ENCODE measurements around the gene NPC2.

Gene NPC2

GRCh38 chr14:74522740-74523139 is 29.6 kb upstream of the NPC2 start:
- CTCF ChIA-PET: interaction anchor here (0.6 kb wide), 1 partner anchor 9 kb away, joined by 5 read pairs; no protein-coding TSS in a partner anchor
- TF ChIP-seq FOXM1 (IDR thresholded peaks at IDR 0.05; ENCODE audit: borderline replicate concordance): no peak
- no peak for TF ChIP-seq TARDBP (IDR thresholded peaks at IDR 0.05)
- TF ChIP-seq ELF4 (IDR thresholded peaks at IDR 0.05): no peak
- TF ChIP-seq CTBP1 (IDR thresholded peaks at IDR 0.05; ENCODE audit: borderline replicate concordance): no peak
- TF ChIP-seq ARNT (IDR thresholded peaks at IDR 0.05): no peak
- TF ChIP-seq FOXA1 (IDR thresholded peaks at IDR 0.05): no peak
- no peak for TF ChIP-seq L3MBTL2 (conservative IDR thresholded peaks at IDR 0.05)
- no peak for TF ChIP-seq SP1 (IDR thresholded peaks at IDR 0.05)
- TF ChIP-seq NFRKB (IDR thresholded peaks at IDR 0.05): no peak
- no peak for TF ChIP-seq ZNF384 (IDR thresholded peaks at IDR 0.05)
- no peak for TF ChIP-seq SUZ12 (IDR thresholded peaks at IDR 0.05)
- TF ChIP-seq BHLHE40 (IDR thresholded peaks at IDR 0.05; ENCODE audit: borderline replicate concordance): no peak
- no peak for TF ChIP-seq LEF1 (IDR thresholded peaks at IDR 0.05; ENCODE audit: borderline replicate concordance)
- TF ChIP-seq PKNOX1 (IDR thresholded peaks at IDR 0.05): no peak
- POLR2A ChIA-PET: no interaction called here
- DNase-seq (ENCODE audit: extremely low spot score): no peak

GRCh38 chr14:74521756-74522155 is 28.7 kb upstream of the NPC2 start:
- ChIA-PET CTCF (interaction anchor here (0.6 kb wide), 1 partner anchor 10 kb away, joined by 5 read pairs; no protein-coding TSS in a partner anchor), POLR2A (no interaction called here)
- DNase-seq (ENCODE audit: extremely low spot score): no peak
- TF ChIP-seq NFRKB (IDR thresholded peaks at IDR 0.05): no peak
- TF ChIP-seq FOXK2 (IDR thresholded peaks at IDR 0.05): no peak
- TF ChIP-seq SUZ12 (IDR thresholded peaks at IDR 0.05): no peak
- no peak for TF ChIP-seq PKNOX1 (IDR thresholded peaks at IDR 0.05)
- no peak for TF ChIP-seq CTBP1 (IDR thresholded peaks at IDR 0.05; ENCODE audit: borderline replicate concordance)
- TF ChIP-seq SP1 (IDR thresholded peaks at IDR 0.05): no peak
- TF ChIP-seq ELF4 (IDR thresholded peaks at IDR 0.05): no peak
- TF ChIP-seq HDGF (IDR thresholded peaks at IDR 0.05; ENCODE audit: borderline replicate concordance): no peak
- no peak for TF ChIP-seq FOXA1 (IDR thresholded peaks at IDR 0.05)
- no peak for TF ChIP-seq ARNT (IDR thresholded peaks at IDR 0.05)
- no peak for TF ChIP-seq L3MBTL2 (conservative IDR thresholded peaks at IDR 0.05)
- no peak for TF ChIP-seq TARDBP (IDR thresholded peaks at IDR 0.05)
- no peak for TF ChIP-seq FOXM1 (IDR thresholded peaks at IDR 0.05; ENCODE audit: borderline replicate concordance)
- no peak for TF ChIP-seq ZNF384 (IDR thresholded peaks at IDR 0.05)
- no peak for TF ChIP-seq BHLHE40 (IDR thresholded peaks at IDR 0.05; ENCODE audit: borderline replicate concordance)

GRCh38 chr14:74519316-74520074 is 26.4 kb upstream of the NPC2 start:
- CTCF ChIA-PET: interaction anchor here (0.6 to 1.5 kb wide), 2 partner anchors 17 to 1057 kb away, joined by 3 to 4 read pairs; no protein-coding TSS in a partner anchor
- POLR2A ChIA-PET: no interaction called here
- no peak for DNase-seq (ENCODE audit: extremely low spot score)
- TF ChIP-seq FOXK2 (IDR thresholded peaks at IDR 0.05): no peak
- TF ChIP-seq FOXA1 (IDR thresholded peaks at IDR 0.05): no peak
- TF ChIP-seq TARDBP (IDR thresholded peaks at IDR 0.05): no peak
- TF ChIP-seq HDGF (IDR thresholded peaks at IDR 0.05; ENCODE audit: borderline replicate concordance): no peak
- TF ChIP-seq L3MBTL2 (conservative IDR thresholded peaks at IDR 0.05): no peak
- TF ChIP-seq SP1 (IDR thresholded peaks at IDR 0.05): no peak
- TF ChIP-seq LEF1 (IDR thresholded peaks at IDR 0.05; ENCODE audit: borderline replicate concordance): no peak
- no peak for TF ChIP-seq BHLHE40 (IDR thresholded peaks at IDR 0.05; ENCODE audit: borderline replicate concordance)
- no peak for TF ChIP-seq ZNF384 (IDR thresholded peaks at IDR 0.05)
- no peak for TF ChIP-seq PKNOX1 (IDR thresholded peaks at IDR 0.05)
- no peak for TF ChIP-seq ELF4 (IDR thresholded peaks at IDR 0.05)
- TF ChIP-seq ARNT (IDR thresholded peaks at IDR 0.05): no peak
- TF ChIP-seq SUZ12 (IDR thresholded peaks at IDR 0.05): no peak
- no peak for TF ChIP-seq CTBP1 (IDR thresholded peaks at IDR 0.05; ENCODE audit: borderline replicate concordance)
- no peak for TF ChIP-seq NFRKB (IDR thresholded peaks at IDR 0.05)

- TF ChIP-seq ARNT (IDR thresholded peaks at IDR 0.05) (no peak), FOXM1 (IDR thresholded peaks at IDR 0.05; ENCODE audit: borderline replicate concordance) (no peak), ELF4 (IDR thresholded peaks at IDR 0.05) (no peak), HDGF (IDR thresholded peaks at IDR 0.05; ENCODE audit: borderline replicate concordance) (no peak), TARDBP (IDR thresholded peaks at IDR 0.05) (no peak), SP1 (IDR thresholded peaks at IDR 0.05) (no peak), ZNF384 (IDR thresholded peaks at IDR 0.05) (no peak), NFRKB (IDR thresholded peaks at IDR 0.05) (no peak), L3MBTL2 (conservative IDR thresholded peaks at IDR 0.05) (no peak), FOXA1 (IDR thresholded peaks at IDR 0.05) (no peak), LEF1 (IDR thresholded peaks at IDR 0.05; ENCODE audit: borderline replicate concordance) (no peak), CTBP1 (IDR thresholded peaks at IDR 0.05; ENCODE audit: borderline replicate concordance) (no peak), PKNOX1 (IDR thresholded peaks at IDR 0.05) (no peak), BHLHE40 (IDR thresholded peaks at IDR 0.05; ENCODE audit: borderline replicate concordance) (no peak), SUZ12 (IDR thresholded peaks at IDR 0.05) (no peak), FOXK2 (IDR thresholded peaks at IDR 0.05) (no peak)
- CTCF ChIA-PET: interaction anchor here (0.6 kb wide), 2 partner anchors 10 to 401 kb away, joined by 3 to 4 read pairs; no protein-coding TSS in a partner anchor
- POLR2A ChIA-PET: no interaction called here
- no peak for DNase-seq (ENCODE audit: extremely low spot score)
Observed at GRCh38 chr14:74518221-74518620, 25.1 kb upstream of the NPC2 start.

- DNase-seq (ENCODE audit: extremely low spot score): no peak
- ChIA-PET POLR2A (no interaction called here), CTCF (interaction anchor here (0.6 kb wide), 2 partner anchors 9 to 401 kb away, joined by 3 to 4 read pairs; no protein-coding TSS in a partner anchor)
- TF ChIP-seq SUZ12 (IDR thresholded peaks at IDR 0.05) (no peak), ARNT (IDR thresholded peaks at IDR 0.05) (no peak), SP1 (IDR thresholded peaks at IDR 0.05) (no peak), NFRKB (IDR thresholded peaks at IDR 0.05) (no peak), FOXA1 (IDR thresholded peaks at IDR 0.05) (no peak), FOXM1 (IDR thresholded peaks at IDR 0.05; ENCODE audit: borderline replicate concordance) (no peak), ELF4 (IDR thresholded peaks at IDR 0.05) (no peak), CTBP1 (IDR thresholded peaks at IDR 0.05; ENCODE audit: borderline replicate concordance) (no peak), LEF1 (IDR thresholded peaks at IDR 0.05; ENCODE audit: borderline replicate concordance) (no peak), ZNF384 (IDR thresholded peaks at IDR 0.05) (no peak)
Observed at GRCh38 chr14:74517731-74518130, 24.6 kb upstream of the NPC2 start.

Measured in HEK293T (cell line).